Measurements from ENCODE around the gene CEP70. TPM values are rescaled to one million over a fixed set of nuclear protein-coding genes. Genes with fewer than 3 reads are reported as not detected.

CEP70 gene
- total RNA-seq, 1 experiment from 2014 or later: 32.6 TPM

GRCh38 chr3:138468886-138469285, 125.2 kb downstream of the CEP70 start:
- no peak overlapping the region for H3K27ac Mint-ChIP-seq
- Histone ChIP-seq H3K79me2 (ENCODE audit: insufficient read depth, low read length) (no peaks in the 10 kb centered on the region), H2AK5ac (ENCODE audit: insufficient read length, low read length) (no peak overlapping the region), H3K79me1 (ENCODE audit: insufficient read depth, low read depth, low read length, poor library complexity, severe bottlenecking) (no peaks in the 10 kb centered on the region), H3T11ph (ENCODE audit: low read length) (no peak overlapping the region), H4K91ac (ENCODE audit: insufficient read length, low read depth, low read length) (no peak overlapping the region), H3K4ac (ENCODE audit: low read depth, low read length) (no peak overlapping the region), H3K9me3 (ENCODE audit: control insufficient read depth, low read depth, low read length) (no peaks in the 10 kb centered on the region), H4K8ac (replicated peaks; ENCODE audit: insufficient read length, low read depth, low read length) (no peak overlapping the region), H2BK5ac (ENCODE audit: insufficient read length, low read length) (no peak overlapping the region), H4K5ac (ENCODE audit: insufficient read length, low read depth, low read length) (no peak overlapping the region), H2BK20ac (ENCODE audit: low read depth, low read length, poor library complexity, severe bottlenecking) (no peak overlapping the region), H2BK120ac (ENCODE audit: low read depth, low read length, poor library complexity, severe bottlenecking) (no peak overlapping the region), H3K23me2 (ENCODE audit: insufficient read length, low read depth, low read length, poor library complexity, severe bottlenecking) (peaks cover 2% of the 10 kb centered on the region), H3K4me1 (ENCODE audit: insufficient read depth, low read length) (no peaks in the 10 kb centered on the region), H3K14ac (ENCODE audit: insufficient read depth, low read length) (no peak overlapping the region), H2AFZ (ENCODE audit: low read length) (no peak overlapping the region), H2BK15ac (ENCODE audit: low read depth, low read length) (no peak overlapping the region), H3K4me2 (ENCODE audit: insufficient read depth, insufficient read length, low read length) (no peak overlapping the region), H2BK12ac (ENCODE audit: insufficient read length, low read depth, low read length) (no peak overlapping the region), H3K18ac (ENCODE audit: insufficient read length, low read depth, low read length) (no peak overlapping the region), H3K23ac (ENCODE audit: insufficient read length, low read depth, low read length) (no peak overlapping the region), H3K27ac (ENCODE audit: insufficient read length, low read depth, low read length) (no peak overlapping the region), H3K9ac (ENCODE audit: extremely low read depth, insufficient read length, low read length) (no peak overlapping the region), H4K20me1 (ENCODE audit: control insufficient read depth, insufficient read depth, insufficient read length) (no peaks in the 10 kb centered on the region), H3K56ac (ENCODE audit: insufficient read length, low read depth, low read length) (no peak overlapping the region), H3K27me3 (ENCODE audit: insufficient read depth, low read length) (no peaks in the 10 kb centered on the region)
- H3K4me1 Mint-ChIP-seq: peaks cover 5 to 6% of the 10 kb centered on the region in 2 experiments; a peak in 3 of 4 replicates
- no peaks in the 10 kb centered on the region for H3K27me3 Mint-ChIP-seq (ENCODE audit: low read depth)
- no CpG with 5 or more reads among the region's 2 CpGs for WGBS (ENCODE audit: extremely low coverage, insufficient read length, low lambda C conversion rate)
- no peaks in the 10 kb centered on the region; a peak in 1 of 5 replicates for H3K9me3 Mint-ChIP-seq
- no peak for TF ChIP-seq CTCF (conservative IDR thresholded peaks at IDR 0.05)
- peak; percentile 12 for DNase-seq
- no peak overlapping the region for H3K4me3 Mint-ChIP-seq
- H3K36me3 Mint-ChIP-seq (ENCODE audit: insufficient read depth in 1 of 3, low read depth in 3 of 3): peaks cover 0 to 8% (median 2%) of the 10 kb centered on the region in 3 experiments; a peak in 5 of 7 replicates

All from H9 (cell line).